ENCODE results near the gene MOCOS.

GRCh38 chr18:36314098-36314497, 126.8 kb downstream of the MOCOS start:
- TF ChIP-seq CTCF (conservative IDR thresholded peaks at IDR 0.05; ENCODE audit: low read depth, low read length) = no peak
- TF ChIP-seq EZH2 (IDR thresholded peaks at IDR 0.05; ENCODE audit: low read length, unreplicated experiment) = no peak
